Measurements from ENCODE around the gene PPFIA1. TPM values are rescaled to one million over a fixed set of nuclear protein-coding genes. Genes with fewer than 3 reads are reported as not detected.

Gene PPFIA1
- total and polyA plus RNA-seq, 2 of the 8 experiments (the other 6 are each of a cell fraction or from before 2014, with no cell fraction given), result 44.3 to 73.5 TPM

GRCh38 chr11:70252844-70253243, 17.6 kb upstream of the PPFIA1 start:
- no peaks in the 10 kb centered on the region for H3K36me3 ChIP-seq (ENCODE audit: control insufficient read depth in 2 of 4, insufficient read depth in 4 of 4, low read length in 3 of 4)
- CTCF ChIA-PET (ENCODE audit: partially characterized antibody), result no interaction called here
- 94% methylated on average over 12 of the region's 12 CpGs; no CpG with 5 or more reads in 1 of the 2 experiments for WGBS, 2 experiments (ENCODE audit: extremely low coverage in 1 of 2, insufficient coverage in 1 of 2, insufficient read length in 1 of 2, insufficient replicate concordance in 2 of 2, low coverage in 1 of 2, low lambda C conversion rate in 2 of 2, missing lambda C conversion rate in 1 of 2)
- TF ChIP-seq SIRT6 (IDR thresholded peaks at IDR 0.05; ENCODE audit: low read length) (no peak), USF2 (IDR thresholded peaks at IDR 0.05; ENCODE audit: low read length) (no peak), POU5F1 (IDR thresholded peaks at IDR 0.05; ENCODE audit: low read depth, low read length) (no peak), EZH2 (IDR thresholded peaks at IDR 0.05; ENCODE audit: low read depth, low read length, severe bottlenecking) (no peak), CBX8 (IDR thresholded peaks at IDR 0.05; ENCODE audit: borderline replicate concordance, low read depth, low read length) (no peak), TBP (IDR thresholded peaks at IDR 0.05; ENCODE audit: low read depth, low read length) (no peak), JUN (IDR thresholded peaks at IDR 0.05; ENCODE audit: low read depth, low read length) (no peak), CBX5 (IDR thresholded peaks at IDR 0.05; ENCODE audit: low read depth, low read length) (no peak)

More at GRCh38 chr11:70252844-70253243, 17.6 kb upstream of the PPFIA1 start:
- Histone ChIP-seq H3K23me2 (ENCODE audit: low read depth, low read length) (no peaks in the 10 kb centered on the region), H2AFZ (ENCODE audit: low read length) (no peak overlapping the region), H3K9ac (replicated peaks in 1 of 4; ENCODE audit: extremely low read depth in 1 of 4, low read depth in 3 of 4, low read length in 3 of 4) (no peak overlapping the region), H2BK5ac (ENCODE audit: low read depth, low read length) (no peak overlapping the region), H3K79me1 (ENCODE audit: low read depth, low read length) (no peaks in the 10 kb centered on the region), H4K20me1 (replicated peaks in 1 of 2; ENCODE audit: control insufficient read depth in 1 of 2, insufficient read depth in 2 of 2, low read length in 2 of 2) (no peaks in the 10 kb centered on the region), H3K4me1 (replicated peaks in 1 of 4; ENCODE audit: control insufficient read depth in 3 of 4, insufficient read depth in 4 of 4, low read length in 3 of 4) (0 out of 7 replicates have a peak, but pooled peaks cover 0 to 2% (median 0%) of the 10 kb centered on the region in 4 experiments), H3K4me3 (ENCODE audit: extremely low read depth in 1 of 4, insufficient read depth in 2 of 4, low read depth in 3 of 4, low read length in 4 of 4) (no peak overlapping the region), H3K23ac (ENCODE audit: insufficient read length) (no peak overlapping the region), H3K4ac (replicated peaks; ENCODE audit: insufficient read length, low read depth, low read length) (no peak overlapping the region), H4K5ac (ENCODE audit: insufficient read length, low read depth, low read length) (no peak overlapping the region), H2BK12ac (ENCODE audit: low read depth, low read length) (no peak overlapping the region), H2AK5ac (ENCODE audit: low read depth, low read length) (no peak overlapping the region), H2BK15ac (ENCODE audit: low read length) (no peak overlapping the region), H4K8ac (ENCODE audit: extremely low read depth, insufficient read depth, low read length) (no peak overlapping the region), H3K9me3 (ENCODE audit: insufficient read depth in 2 of 2, low read depth in 1 of 2, low read length in 1 of 2) (no peaks in the 10 kb centered on the region), H3K79me2 (ENCODE audit: control insufficient read depth in 1 of 2, insufficient read depth in 2 of 2, low read length in 2 of 2) (no peaks in the 10 kb centered on the region), H2BK120ac (replicated peaks; ENCODE audit: low read depth, low read length) (no peak overlapping the region), H3K18ac (ENCODE audit: extremely low read depth, low read length) (no peak overlapping the region), H3K56ac (replicated peaks; ENCODE audit: insufficient read length, low read depth, low read length) (no peak overlapping the region), H3K27me3 (replicated peaks in 1 of 4; ENCODE audit: control insufficient read depth in 3 of 4, extremely low read depth in 1 of 4, insufficient read depth in 3 of 4, low read length in 3 of 4) (no peaks in the 10 kb centered on the region), H3K4me2 (ENCODE audit: insufficient read depth in 1 of 2, low read depth in 2 of 2, low read length in 2 of 2) (no peak overlapping the region), H2BK20ac (ENCODE audit: low read length) (no peak overlapping the region), H3K27ac (ENCODE audit: low read depth, low read length) (no peak overlapping the region), H3K14ac (ENCODE audit: insufficient read length) (no peak overlapping the region), H4K91ac (replicated peaks; ENCODE audit: insufficient read length, low read length) (no peak overlapping the region)
- FAIRE-seq, result no peak
- DNase-seq (ENCODE audit: low read depth in 1 of 2, low spot score in 2 of 2), result no peak
- POLR2A ChIA-PET (ENCODE audit: partially characterized antibody), result interaction anchor here (1.2 kb wide), 1 partner anchor 49 kb away, joined by 3 read pairs; no protein-coding TSS in a partner anchor

Data from H1 (cell line).